DMS153 treated with DMSO at 0.1 percent for 48 hours (cell line): Measurements from ENCODE around the gene MAP3K4.

ENCODE experiments used
- DNase-seq: peaks from one replicate; lab custom pipeline; 2025; ENCODE audit not compliant: unreplicated experiment; lab: John Stamatoyannopoulos, UW

Gene MAP3K4

GRCh38 chr6:161033667-161034066, 42.1 kb downstream of the MAP3K4 start:
- DNase-seq = no peak

- no peak for DNase-seq
Observed at GRCh38 chr6:161035182-161035980, 43.8 kb downstream of the MAP3K4 start.

DNA sequence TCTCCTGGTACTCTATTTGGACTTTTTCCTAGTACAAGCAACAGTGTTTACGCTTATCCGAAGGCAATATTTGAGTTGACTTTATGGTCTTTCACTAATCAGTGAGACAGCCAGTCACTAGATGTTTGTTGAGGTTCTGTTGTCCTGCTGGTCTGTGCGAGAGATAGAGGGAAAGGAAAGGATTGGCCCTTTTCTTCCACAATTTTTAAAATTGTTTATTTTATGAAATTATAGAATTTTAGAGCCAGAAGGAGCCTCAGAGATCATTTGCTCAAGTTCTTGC, 44.4 kb downstream of the MAP3K4 start:
- no peak for DNase-seq

- DNase-seq = no peak
Observed at GRCh38 chr6:161037873-161038228, 46.3 kb downstream of the MAP3K4 start.

DNA sequence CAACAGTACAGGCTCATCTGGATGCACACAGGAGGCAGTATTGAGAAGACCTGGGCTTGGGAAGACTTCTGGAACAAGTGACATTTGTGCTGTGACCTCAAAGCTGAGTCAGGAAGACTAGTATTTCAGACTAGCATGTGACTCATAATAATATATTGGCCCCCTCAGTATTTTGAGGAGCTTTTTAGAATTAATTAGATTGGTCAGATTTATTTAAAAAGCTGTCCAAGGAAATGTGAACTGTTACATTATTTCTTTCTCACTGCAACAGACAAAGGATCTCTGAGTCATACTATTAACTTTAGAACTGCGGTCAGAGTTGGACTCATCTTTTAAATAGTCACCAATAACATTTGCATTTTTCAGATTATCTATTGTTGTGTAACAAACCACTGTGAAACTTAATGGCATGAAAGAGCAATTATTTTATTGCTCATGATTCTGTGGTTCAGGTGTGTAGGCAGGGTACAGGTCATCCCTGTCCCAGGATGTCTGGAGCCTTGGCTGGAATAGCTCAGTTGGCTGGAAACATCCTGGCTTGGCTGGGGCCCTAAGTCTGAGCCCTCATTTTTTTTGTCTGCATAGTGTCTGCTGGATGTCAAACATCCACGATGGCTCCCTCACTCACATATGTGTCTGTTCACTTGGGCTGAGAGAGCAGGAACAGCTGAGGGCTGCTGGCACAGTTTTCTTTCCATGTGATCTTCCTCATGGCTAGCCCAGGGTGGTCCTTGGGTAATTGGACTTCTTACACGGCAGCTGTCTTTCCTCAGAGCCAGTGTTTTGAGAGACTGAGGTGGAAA, 46.9 kb downstream of the MAP3K4 start:
- no peak for DNase-seq

- no peak for DNase-seq
Observed at GRCh38 chr6:161041274-161041673, 49.7 kb downstream of the MAP3K4 start.

- DNase-seq = no peak
Observed at GRCh38 chr6:161044335-161044734, 52.8 kb downstream of the MAP3K4 start.

GRCh38 chr6:161048641-161049040, 57.1 kb downstream of the MAP3K4 start:
- no peak for DNase-seq

GRCh38 chr6:161050134-161050765, 58.7 kb downstream of the MAP3K4 start:
- no peak for DNase-seq

GRCh38 chr6:161053103-161053502, 61.5 kb downstream of the MAP3K4 start:
- DNase-seq = no peak

DNA sequence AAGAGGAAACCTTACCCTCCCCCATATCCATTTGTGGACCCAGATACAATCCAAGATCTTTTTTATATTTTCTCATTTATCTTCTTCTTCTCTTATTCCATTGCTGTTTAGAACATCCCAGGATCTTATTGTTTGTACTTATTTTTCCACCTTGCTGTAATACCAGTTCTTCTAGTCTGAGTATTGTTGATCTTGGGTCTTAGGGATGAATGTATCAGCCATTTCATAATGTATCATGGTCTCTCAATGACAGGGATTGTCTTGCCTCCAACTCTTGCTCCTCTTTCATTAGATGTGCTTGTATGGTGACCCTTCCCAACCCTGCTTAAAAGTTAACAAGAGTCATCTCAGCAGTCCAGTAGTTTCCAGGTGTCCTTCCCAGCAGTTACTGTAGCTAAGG, 63.3 kb downstream of the MAP3K4 start:
- no peak for DNase-seq

GRCh38 chr6:161056451-161056850, 64.9 kb downstream of the MAP3K4 start:
- DNase-seq = no peak

GRCh38 chr6:161057103-161058091, 65.8 kb downstream of the MAP3K4 start:
- DNase-seq = peak; percentile 34

DNA sequence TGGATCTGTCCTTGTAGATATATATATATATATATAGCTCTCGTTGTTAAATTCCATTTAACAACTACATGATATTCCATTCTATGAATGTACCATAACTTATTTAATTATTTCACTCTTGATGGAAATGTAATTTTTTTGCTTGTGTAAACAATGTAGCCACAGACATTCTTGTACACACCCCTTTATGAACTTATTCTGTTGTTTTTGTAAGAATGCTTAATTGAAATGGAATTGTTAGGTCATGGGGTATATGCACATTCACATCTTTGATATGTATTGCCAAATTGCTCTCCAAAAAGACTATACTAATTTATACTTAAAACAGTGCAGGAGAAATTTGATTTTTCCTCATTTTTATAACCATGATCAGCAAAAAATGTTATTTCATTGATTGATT, 67.2 kb downstream of the MAP3K4 start:
- DNase-seq = no peak

DNA sequence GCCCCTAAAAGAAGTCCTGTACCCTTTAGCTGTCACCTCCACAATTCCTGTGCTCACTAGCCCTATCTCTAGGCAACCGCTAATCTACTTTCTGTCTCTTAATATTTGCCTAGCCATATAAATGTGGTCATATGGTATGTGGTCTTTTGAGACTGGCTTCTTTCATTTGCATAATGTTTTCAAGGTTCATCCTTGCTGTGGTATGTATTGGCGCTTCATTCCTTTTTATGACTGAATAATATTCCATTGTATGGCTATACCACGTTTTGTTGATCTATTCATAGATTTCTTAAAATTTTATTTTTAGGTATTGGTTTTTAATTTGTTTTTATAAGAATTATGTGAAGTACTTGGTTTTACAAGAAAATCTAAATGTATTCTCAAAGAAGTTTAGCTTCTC, 70.0 kb downstream of the MAP3K4 start:
- DNase-seq = no peak

GRCh38 chr6:161064915-161065314, 73.3 kb downstream of the MAP3K4 start:
- no peak for DNase-seq

DNA sequence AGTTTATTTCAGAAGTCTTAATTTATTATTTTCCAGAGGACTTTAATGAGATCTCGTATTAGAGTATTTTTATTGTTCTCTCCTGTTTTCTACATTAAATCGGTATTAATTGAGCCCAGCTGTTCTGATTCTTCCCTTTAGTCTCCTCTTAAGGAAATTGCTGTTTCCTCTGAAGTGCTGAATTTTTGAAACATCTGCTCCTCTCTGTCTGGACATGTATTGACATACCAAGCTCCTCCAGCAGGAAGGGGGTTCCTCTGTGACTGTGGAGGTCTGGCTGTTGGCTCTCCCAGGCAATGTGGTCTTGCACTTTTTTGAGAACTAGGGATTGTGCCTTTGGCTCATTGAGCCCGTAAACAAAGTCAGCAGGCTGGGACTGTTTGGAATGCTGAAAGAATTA, 74.9 kb downstream of the MAP3K4 start:
- no peak for DNase-seq

DNA sequence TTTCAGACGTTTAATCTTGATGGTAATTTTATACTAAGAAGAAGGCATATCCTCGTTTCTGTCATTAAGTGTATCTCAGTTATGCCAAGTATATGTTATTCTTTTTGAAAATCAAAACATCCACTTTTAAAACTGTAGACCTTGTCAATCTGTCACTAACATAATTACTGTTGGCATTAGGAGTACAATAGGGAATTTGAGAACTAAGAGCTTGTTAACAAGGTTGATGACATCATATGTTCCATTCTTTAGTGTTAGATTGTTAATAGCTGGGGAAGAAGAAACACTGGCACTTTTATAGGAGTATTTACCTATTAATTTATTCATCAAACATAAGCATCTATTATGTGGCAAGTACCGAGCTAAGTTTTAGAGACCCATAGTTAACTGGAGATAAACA, 76.2 kb downstream of the MAP3K4 start:
- DNase-seq = peak; percentile 31

GRCh38 chr6:161068321-161068741, 76.8 kb downstream of the MAP3K4 start:
- DNase-seq = no peak

DNA sequence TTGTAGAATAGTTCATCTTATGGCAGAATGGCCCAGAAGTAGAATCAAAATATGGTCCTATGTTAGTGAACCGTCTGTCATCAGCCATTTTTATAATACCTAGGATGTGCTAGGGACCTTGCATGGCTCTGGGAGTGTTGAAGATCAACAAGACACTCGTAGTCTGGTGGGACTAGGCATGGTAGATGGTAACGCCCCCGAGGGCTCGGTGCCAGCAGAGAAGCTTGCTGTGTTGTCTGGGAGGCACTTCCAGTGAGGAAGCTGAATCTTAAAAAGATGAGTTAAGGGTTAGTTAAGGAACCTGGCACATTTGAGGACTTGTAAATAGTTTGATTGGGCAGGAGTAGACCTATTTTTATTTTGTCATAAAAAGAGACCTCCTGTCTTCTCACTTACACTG, 82.4 kb downstream of the MAP3K4 start:
- no peak for DNase-seq
